ENCODE results near the gene SOX6.

DNA sequence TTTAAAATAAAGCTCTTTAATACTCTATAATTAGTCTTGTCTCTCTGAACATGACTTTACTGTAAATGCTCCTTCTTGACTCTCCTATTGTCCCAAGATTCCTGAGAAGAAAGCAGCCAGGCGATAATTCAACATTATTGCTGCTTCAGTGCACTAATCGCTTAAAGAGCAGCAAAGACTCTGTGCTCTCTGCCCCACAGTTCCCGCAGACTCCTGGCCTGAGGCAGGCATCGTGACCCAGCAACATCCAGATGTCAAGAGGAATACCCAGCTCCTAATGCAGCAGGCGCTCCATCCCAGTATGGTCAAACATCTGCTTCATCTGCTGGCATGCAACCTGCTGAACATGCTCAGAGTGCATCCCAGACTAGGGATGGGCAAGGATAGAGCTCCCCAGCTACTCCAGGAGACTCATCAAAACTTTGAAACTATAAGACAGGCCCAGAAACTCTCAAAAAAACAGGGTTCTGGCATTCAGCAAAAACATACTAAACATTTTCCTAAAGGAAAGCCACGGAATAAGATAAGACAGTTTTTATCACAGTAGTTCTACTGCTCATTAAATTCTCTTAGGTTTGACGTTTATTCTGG is 270.0 kb downstream of the SOX6 start:
- TF ChIP-seq, protein P1, sequence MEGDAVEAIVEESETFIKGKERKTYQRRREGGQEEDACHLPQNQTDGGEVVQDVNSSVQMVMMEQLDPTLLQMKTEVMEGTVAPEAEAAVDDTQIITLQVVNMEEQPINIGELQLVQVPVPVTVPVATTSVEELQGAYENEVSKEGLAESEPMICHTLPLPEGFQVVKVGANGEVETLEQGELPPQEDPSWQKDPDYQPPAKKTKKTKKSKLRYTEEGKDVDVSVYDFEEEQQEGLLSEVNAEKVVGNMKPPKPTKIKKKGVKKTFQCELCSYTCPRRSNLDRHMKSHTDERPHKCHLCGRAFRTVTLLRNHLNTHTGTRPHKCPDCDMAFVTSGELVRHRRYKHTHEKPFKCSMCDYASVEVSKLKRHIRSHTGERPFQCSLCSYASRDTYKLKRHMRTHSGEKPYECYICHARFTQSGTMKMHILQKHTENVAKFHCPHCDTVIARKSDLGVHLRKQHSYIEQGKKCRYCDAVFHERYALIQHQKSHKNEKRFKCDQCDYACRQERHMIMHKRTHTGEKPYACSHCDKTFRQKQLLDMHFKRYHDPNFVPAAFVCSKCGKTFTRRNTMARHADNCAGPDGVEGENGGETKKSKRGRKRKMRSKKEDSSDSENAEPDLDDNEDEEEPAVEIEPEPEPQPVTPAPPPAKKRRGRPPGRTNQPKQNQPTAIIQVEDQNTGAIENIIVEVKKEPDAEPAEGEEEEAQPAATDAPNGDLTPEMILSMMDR (IDR thresholded peaks at IDR 0.05): no peak
- no peak for TF ChIP-seq POLR2A (IDR thresholded peaks at IDR 0.05)
